HG03066 (cell line): ENCODE data around the gene CYB5R4.

Experiments used
- ATAC-seq: cut with Tn5 transposase; IDR thresholded peaks from one replicate; pipeline ENCODE4 v1.9.1; 2021; ENCODE audit warnings: low read depth; ENCODE audit not compliant: unreplicated experiment

CYB5R4 gene

GRCh38 chr6:83976037-83976755, 116.7 kb downstream of the CYB5R4 start:
- no peak for ATAC-seq

GRCh38 chr6:83976871-83977270, 117.4 kb downstream of the CYB5R4 start:
- ATAC-seq: no peak

GRCh38 chr6:83978324-83978734, 118.8 kb downstream of the CYB5R4 start:
- no peak for ATAC-seq

GRCh38 chr6:83978997-83979396, 119.5 kb downstream of the CYB5R4 start:
- ATAC-seq: no peak

- no peak for ATAC-seq
Measured at GRCh38 chr6:83984411-83984810, 124.9 kb downstream of the CYB5R4 start.

DNA sequence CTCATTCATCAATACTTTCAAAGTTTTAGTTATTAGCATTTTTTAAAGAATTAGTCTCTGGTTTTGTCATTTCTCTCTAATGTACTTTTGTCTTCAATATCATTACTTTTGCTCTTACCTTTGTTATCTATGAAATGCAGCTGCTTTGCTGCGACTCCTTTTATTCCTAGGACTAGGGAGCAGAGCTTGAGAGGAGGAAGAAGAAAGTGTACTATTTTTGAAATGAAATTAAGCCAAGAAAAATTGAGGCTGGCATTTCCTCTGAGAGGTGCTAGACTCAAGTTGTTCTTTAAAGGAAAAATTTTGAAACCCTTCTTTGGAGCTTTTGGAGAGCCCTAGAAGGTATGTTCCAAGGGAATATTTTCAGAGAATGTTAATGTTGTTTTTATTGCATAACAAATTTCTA, 125.8 kb downstream of the CYB5R4 start:
- no peak for ATAC-seq

GRCh38 chr6:83985715-83986114, 126.2 kb downstream of the CYB5R4 start:
- no peak for ATAC-seq

DNA sequence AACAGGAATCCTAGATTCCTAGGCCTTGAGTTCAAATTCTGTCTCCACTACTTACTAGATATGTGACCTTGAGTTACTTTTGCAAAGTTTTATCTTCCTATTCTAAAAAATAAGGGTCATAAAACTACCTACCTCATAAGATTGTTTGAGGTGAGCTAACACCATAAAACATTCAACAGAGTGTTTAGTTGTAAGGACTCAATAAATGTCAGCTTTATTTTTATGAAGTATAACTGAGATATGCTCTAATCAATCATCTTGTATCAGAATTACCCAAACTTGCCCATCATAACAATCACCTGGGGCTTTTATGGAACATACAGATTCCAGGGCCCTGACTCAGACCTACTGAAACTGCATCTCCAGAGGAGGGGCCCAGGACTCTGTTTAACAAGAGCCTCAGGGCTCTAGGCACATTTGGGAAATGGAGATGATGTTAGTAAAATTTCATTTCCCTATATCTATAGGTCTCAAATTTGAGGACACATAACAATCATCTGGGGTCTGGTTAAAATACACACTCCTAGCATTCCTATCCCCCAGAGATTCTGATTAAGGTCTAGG, 138.6 kb downstream of the CYB5R4 start:
- ATAC-seq: no peak

- ATAC-seq: no peak
Measured at GRCh38 chr6:84001119-84001518, 141.6 kb downstream of the CYB5R4 start.

- no peak for ATAC-seq
Measured at GRCh38 chr6:84002226-84002625, 142.7 kb downstream of the CYB5R4 start.

DNA sequence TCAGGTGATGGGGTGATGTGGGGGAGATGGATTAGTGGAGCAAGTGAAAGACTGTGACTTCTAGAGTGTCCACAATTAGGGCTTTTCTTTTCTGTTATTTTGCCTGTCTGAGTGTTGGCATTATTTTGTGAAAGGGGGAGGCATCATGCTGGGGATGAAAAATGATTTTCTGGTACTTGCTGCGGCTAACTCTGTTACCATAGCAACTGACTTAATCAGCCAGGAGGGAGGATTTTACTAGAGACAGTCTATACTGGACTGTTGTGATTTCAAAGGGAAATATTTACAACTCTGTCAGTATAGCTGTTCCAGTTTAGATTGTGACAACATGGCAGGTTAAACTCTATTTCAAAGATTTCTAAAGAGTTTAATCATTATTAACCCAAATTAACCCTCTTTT, 143.6 kb downstream of the CYB5R4 start:
- ATAC-seq: no peak

DNA sequence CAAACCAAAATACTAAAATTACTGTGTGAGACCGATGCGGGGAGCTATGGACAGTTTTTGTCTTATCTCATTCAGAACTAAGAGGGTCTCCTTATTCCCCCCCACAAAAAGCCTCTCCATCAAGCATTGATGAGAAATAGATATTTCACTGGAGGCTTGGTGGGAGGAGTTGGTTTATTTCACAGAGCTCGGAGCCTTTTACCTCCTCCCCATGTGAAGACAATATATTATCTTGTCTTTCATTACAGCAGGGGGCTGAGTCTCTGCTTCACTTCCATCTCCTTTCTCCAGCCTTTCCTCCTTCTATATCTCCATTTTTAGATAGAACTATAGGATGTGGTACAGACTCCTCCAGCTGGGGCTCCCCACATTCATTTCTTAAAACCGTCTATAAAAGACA, 144.2 kb downstream of the CYB5R4 start:
- ATAC-seq: no peak

- no peak for ATAC-seq
Measured at GRCh38 chr6:84007871-84008270, 148.4 kb downstream of the CYB5R4 start.

- no peak for ATAC-seq
Measured at GRCh38 chr6:84013354-84013753, 153.9 kb downstream of the CYB5R4 start.

DNA sequence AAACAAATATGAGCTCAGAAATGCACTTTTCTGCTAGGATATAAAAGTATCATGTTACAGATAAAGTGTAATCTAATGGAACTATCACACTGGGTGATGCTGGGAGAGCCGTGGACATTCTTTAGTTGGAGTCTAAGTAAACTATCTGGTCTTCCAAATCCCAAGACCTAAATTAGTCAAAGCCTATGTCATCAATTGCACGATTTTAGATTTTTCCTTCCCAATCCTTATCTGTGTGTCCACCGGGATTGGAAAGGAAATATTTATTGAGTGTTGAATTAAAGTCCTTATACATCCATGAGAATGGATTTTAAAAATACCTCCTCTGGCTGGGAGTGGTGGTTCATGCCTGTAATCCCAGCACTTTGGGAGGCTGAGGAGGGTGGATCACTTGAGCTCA, 154.4 kb downstream of the CYB5R4 start:
- no peak for ATAC-seq

DNA sequence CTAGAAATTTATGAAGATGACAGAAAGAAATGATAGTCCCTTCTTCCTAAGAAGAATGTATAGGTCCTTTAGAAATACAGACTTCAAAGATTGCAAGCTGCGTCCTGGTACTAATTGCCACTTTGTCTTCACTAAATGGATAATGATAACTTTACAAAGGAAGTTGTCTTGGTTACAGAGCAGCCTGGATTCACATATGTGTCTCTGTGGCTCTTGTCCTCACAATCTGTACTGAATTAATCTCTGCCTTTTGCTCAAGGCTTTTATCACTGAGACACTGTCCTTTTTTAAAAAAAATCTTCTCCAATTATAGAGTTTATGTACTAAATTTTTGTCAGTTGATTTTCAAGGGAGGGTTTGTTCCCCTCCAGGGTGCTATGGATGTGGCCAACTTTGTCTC, 156.5 kb downstream of the CYB5R4 start:
- no peak for ATAC-seq
